SKM-1 (cell line): Measurements from ENCODE around the gene METTL13.

ENCODE experiments used
- DNase-seq: peaks from one replicate; lab custom pipeline; 2025; ENCODE audit not compliant: unreplicated experiment; lab: John Stamatoyannopoulos, UW

Gene METTL13

DNA sequence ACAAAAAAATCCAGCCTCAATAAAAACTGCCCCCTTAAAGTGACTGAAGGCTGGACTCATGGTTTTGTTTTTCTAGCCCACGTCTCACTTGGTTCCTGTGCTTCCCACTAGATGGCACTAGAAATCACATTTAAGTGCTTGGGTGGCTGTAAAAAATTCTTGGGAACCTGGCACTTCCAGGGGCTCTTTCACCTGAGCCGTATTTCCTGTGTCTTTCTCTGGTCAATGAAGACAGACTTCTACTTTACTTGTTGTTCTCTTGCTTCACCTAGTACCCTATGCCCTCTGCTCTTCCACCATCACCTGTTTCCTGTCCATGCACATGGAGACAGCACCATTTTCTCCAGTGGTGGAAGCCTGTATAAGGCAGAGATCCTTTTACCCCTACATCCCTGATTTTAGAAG, 20.0 kb downstream of the METTL13 start:
- peak; percentile 31 for DNase-seq

DNA sequence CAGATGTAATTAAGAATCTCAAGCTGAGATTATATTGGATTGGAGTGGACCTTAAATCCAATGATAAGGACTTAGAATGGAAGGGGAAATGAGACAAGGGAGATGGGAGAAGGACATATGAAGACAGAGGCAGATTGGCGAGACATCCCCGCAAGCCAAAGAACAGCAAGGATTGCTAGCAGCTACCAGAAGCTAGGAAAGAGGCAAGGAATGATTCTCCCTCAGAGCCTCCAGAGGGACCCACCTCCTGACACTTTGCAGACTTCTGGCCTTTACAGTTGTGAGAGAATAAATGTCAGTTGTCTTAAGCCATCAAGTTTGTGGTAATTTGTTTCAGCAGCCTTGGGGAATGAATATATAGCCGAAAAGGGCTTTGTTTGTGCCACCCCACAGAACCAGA, 20.7 kb downstream of the METTL13 start:
- no peak for DNase-seq

DNA sequence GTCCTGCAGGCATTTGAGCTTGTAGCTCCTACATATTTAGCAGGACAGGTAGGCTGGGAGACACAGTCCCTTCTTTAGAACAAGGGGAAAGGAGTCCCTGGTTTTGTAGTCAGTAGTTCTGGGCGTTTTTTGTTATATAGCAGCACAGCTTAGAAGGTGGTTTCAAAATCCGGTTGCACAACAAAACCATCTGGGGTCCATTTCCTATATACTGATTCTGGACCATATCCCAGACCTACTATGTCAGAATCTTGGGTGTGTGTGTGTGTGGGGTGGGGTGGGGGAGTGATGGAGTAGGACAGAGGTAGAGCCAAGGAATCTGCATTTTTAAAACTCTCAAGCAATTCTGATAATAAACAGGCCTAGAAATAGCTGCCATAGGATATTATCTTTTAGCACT, 21.6 kb downstream of the METTL13 start:
- DNase-seq = no peak

DNA sequence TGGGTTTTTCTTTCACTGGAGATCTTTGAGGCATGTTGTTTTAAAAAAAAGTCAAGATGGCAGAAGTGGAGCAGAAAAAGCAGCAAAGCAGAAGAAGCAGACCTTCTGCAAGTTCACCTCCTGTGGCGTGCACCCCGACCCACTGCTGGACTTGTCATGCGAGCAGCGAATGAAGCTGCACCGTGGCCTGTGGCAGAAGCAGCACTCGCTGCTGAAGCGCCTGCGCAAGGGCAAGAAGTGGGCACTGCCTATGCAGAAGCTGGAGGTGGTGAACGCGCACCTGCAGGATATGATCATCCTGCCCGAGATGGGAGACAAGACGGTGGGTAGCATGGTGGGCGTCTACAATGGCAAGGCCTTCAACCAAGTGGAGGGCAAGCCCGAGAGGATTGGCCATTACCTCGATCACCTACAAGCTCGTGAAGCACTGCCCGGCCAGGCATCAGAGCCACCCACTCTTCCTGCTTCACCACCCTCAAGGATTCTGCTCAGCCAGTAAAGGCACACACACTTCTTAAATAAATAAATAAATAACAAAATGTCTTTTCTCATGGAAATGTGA, 22.1 kb downstream of the METTL13 start:
- no peak for DNase-seq

DNA sequence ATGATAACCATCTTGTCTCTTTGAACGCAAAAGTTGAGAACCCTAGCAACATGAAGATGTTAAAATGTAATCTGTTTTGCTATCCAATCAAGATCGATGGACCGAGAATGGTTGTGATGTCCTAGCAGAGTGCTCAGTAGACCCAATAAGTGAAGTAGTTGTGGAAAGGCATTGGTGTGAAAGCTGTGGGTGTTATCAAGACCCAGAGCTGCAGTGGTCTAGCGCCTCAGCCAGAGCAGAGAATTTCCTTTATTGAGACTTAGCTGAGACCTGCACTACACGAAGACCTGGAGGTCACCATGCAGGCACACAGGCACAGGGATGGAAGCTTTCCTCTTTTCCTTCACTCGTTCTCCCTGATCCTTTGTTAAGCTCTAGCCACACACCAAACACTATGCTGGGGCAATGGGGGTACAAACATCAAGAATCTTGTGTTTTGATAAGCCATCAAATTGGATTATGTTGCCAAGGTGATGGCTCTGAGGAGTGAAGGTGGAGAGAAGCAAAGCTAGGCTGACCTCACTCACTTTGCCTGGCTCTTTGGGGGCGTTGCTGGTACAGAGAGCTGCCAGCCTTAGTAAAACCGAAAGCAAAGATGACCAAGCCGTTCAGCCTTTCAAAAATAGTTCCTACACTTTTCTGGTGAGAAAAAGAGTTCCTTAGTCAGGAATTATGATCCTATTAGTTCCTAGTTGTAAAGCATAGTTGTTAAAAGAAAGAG, 24.1 kb downstream of the METTL13 start:
- no peak for DNase-seq

DNA sequence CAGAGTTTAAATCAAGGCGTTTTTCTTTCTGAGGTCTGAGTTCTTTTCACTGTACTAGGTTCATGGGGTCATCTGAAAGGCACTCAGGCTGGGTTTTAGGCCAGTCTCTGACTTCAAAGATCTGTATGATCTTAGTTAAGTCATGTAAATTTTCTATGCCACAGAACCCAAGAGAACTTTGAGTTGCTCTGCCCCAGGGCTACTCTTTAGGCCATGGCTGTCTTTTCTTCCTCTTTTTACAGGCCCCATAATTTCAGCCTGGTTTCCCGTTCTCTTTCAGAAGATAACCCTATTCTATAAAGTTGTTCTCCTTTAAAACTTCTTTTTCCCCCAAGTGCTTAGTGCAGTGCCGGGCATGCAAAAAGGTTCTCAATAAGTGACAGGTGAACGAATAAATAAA, 26.1 kb downstream of the METTL13 start:
- no peak for DNase-seq

DNA sequence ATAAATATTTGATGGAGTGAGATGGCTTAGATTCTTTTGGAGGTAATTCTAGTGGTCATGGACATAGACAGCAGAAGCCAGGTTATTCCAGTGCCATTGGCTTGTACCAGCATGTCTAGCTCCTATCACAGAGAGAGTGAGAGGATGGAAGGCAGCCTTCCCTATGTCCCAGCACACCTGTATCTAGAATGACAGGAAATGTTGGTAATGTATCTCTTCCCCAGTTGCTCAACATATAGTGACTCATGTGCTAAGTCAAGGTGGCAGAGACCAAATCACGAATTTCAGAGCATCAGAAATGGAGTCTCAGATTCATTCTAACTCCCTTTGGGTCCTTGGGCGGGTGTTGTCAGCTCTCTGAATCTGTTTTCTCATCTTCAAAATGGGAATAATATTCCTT, 28.4 kb downstream of the METTL13 start:
- no peak for DNase-seq

DNA sequence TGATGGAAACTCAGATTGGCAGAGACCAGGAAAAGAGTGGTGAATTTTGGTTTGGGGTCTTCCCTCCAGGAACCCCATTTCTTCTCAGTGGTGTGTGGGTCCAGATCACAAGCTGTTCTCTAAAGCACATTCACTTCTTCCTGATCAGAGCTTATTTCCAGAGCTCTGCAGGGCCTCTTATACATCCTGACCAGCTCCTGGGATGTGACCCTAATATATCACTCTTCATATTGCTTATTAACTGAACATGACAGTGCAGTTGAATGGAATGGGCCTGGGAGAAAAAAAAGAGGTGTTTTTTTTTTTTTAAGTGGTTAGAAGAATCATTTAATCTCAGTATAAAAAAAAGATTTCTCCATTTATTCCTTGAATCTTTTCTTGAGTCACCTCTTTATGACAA, 30.2 kb downstream of the METTL13 start:
- DNase-seq = no peak

DNA sequence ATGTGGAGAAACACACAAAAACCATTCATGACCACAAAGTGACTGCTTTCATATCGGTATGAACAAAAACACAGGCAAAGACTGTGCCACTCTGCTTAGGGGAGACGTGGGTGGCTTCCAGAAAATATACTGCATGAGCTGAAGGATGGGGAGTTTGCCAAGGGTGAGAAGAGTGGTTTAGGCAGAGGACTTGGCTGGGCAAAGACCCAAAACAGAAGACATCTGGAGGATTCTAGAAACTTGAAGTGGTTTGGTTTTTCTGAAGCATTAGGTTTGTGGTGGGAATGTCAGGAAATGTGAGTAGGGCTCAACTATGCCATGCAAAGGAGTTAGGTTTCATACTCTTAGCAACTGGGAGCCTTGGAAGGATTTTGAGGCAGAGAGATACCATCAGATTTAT, 33.2 kb downstream of the METTL13 start:
- no peak for DNase-seq

DNA sequence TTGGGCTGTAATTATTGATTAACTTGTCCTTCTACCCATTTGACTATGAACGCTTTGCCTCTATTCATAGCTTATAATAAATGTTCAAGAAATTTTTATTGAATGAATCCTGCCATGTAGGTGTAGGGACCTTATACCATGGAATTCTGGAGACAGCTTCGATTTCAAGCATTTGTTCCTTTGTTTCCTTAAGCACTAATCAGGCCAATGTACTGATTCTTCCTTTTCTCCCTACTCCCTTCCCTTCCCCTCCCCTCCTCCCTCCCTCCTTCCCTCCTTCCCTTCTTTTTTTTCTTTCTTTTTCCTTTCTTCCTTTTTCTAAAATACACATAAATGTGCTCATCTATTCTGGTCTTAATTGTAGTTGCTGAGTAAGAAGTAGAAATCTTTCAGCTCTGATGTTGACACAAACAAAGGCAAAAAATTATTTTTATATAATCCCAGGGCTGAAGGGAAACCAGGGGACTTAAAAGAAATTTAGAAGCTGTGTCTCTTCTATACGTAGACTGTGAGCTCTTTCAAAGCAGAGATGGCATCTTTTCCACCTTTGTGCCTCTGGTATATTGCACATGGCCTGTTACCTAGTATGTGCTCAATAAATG, 34.9 kb downstream of the METTL13 start:
- no peak for DNase-seq

DNA sequence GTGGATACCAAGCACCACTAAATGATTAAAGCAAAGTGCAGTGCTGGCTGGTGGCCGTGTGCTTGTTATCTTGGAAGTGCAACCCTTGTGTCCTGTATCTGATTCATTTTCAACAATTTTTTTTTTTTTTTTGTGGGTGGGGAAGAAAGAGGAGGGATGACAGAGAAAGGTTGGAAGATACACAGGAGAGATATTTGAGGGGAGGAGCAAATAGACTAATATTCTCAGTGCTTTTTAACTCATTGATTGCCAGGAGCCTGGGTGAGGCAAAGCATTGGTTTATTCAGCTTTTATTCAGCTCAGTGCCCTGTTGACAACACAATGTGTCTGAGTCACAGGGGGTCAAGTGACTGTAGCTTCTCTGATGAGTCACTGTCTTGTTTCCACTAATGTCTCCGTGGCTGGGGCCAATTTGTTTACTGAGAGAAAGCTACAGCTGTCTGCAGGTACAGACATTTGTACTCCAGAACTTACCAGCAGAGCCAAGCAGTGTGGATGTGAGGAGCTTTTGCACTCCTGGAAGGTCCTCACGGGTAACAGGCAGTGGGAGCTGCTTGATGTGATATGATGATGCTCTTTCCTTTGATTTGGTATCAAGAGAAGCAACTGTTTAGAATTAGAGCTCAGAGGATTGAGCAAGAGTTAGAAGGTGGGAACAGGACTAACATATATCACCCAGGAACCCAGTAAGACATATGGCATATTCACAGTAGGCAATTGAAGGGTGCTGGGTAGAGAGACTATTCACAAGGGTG, 36.2 kb downstream of the METTL13 start:
- no peak for DNase-seq

DNA sequence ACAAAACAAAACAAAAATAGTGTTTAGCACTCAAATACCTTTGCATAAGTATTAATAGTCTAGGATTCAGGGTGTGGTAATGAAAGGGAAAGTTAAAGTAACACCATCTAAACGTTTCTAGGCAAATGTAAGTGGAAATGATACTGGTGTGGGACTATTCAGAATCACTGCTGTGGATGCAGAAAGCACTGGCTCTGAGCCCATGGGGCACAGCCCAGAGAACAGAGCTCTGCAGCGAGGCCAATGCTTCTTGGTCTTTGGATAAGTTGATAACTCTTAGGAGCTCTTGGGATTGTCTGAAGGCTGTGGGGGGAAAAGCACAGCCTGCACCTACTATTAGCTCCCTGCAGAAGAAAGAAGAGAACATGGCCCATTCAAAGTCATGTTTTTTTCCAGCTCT, 38.5 kb downstream of the METTL13 start:
- no peak for DNase-seq

DNA sequence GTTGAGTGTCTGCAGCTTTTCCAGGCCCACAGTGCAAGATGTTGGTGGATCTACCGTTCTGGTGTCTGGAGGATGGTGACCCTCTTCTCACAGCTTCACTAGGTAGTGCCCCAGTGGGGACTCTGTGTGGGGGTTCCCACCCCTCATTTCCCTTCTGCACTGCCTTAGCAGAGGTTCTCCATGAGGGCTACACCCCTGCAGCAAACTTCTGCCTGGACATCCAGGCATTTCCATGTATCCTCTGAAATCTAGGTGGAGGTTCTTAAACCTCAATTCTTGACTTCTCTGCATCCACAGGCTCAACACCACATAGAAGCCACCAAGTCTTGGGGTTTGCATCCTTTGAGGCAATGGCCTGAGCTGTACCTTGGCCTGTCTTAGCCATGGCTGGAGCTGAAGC, 45.5 kb downstream of the METTL13 start:
- DNase-seq = no peak

DNA sequence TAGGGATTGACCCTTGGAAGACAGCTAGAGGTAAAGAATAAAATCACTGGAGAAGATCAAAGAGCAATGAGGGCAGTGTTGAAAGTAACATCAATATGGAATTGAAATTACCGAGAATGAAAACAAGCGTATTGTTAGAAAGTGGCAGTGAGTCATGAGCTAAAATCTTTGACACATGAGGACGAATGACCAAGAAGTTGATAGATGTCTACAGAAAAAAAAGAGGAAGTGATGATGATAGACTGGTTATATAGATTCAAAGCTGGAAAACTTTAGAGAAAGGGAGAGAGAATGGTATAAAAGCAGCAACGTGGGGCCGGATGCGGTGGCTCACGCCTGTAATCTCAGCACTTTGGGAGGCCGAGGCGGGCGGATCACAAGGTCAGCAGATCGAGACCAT, 47.3 kb downstream of the METTL13 start:
- no peak for DNase-seq

DNA sequence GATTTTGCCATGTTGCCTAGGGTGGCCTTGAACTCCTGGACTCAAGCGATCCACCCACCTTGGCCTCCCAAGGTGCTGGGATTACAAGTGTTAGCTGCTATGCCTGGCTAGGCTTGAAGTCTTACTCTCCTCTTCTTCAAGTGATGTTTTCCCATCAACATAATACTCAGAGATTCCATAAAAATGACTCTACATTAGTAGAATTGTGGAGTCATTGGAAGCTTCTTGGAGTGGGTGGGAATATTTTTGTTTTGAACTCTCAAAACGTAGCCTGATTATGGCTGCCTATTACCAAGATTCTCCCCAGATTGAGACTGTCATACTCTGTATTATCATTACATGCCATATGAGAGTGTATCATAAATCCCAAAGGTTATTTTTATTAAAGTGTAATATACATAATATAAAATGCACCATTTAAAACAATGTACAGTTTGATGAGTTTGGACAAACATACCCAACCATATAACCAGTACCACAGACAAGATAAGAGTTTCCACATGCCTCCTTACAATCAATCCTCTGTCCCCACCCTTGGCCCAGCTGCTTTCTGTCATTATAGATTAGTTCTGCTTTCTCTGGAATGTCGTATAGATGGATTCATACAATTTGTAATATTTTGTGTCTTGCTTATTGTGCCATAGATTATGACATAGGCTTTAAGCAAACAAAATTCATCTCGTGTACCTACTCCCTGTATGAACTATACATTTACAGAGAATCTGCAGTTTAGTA, 51.8 kb downstream of the METTL13 start:
- DNase-seq = no peak

DNA sequence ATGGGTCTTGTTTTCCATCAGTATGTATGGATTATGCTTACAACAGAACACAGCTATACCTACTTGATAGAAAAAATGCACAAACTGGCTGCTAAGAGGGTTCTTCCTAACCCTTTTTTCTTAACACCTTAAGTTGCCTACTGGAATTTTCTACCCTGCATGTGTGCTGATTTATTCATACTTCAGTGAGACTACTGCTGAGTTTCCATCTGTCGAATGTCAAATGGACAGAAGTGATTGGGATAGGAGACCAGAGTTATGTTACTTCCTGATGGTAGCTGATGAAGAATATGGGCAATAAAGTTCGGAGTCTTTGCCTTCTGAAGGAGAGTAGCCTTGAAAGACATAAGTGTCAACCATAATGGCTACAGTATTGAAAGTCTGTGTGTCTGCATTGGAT, 53.4 kb downstream of the METTL13 start:
- no peak for DNase-seq

DNA sequence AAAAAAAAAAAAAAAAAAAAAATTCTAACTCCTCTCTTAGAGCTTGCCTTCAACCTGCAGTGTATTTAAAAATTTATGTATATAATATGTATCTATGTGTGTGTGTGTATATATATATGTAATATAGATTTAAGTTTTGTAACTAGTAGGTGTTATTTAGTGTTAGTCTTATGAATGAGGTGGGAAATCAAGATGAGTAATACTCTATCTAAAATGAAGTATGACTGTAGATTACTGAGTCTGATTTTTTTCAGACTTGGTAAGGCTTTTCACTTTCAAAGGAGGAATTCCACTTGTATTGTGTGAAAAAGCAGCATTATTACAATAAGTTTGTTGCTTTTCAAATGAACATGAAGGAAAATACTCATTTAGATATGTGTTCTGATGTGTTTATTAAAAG, 54.4 kb downstream of the METTL13 start:
- no peak for DNase-seq

DNA sequence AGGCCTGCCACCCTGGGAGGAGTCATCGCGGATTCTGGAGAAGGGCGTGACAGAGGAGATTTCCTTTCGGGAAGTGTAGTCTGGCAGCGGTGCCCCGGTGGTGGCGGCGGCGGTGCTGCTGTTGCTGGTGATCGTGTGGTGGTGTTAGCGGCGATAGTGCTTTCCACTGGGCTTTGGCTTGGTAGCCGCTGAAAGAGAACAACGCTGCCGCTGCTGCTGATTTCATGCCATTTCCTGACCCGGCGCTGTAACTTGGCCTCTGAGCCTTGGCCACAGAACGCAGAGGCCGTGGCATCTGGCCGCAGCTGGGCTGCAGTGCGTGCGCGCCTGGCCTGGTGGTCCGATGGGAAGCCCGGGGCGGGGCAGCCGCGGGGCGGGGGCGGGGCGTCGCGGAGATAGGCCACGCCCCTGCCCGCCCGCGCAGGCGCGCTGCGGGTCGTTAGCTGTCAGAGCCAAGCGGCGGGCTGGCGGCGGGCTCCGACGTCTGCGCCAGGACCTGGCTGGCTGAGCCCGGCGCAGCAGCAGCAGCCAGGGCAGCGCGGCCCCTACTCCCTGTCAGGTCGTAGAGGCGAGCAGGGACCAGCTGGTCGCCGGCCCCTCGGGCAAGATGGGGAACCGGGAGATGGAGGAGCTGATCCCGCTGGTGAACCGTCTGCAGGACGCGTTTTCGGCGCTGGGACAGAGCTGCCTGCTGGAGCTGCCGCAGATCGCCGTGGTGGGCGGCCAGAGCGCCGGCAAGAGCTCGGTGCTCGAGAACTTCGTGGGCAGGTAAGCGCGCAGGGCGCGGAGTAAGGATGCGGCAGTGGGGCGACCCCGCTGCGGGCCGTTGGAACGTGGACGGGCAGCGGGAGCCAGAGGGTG, 59.8 kb downstream of the METTL13 start, which contains the start of gene DNM3:
DNM3 (plus strand) TSS at position 449 of the 861 bp plus-strand sequence; CDS start at position 608, 159 bp downstream.
- peak; percentile 60 for DNase-seq

DNA sequence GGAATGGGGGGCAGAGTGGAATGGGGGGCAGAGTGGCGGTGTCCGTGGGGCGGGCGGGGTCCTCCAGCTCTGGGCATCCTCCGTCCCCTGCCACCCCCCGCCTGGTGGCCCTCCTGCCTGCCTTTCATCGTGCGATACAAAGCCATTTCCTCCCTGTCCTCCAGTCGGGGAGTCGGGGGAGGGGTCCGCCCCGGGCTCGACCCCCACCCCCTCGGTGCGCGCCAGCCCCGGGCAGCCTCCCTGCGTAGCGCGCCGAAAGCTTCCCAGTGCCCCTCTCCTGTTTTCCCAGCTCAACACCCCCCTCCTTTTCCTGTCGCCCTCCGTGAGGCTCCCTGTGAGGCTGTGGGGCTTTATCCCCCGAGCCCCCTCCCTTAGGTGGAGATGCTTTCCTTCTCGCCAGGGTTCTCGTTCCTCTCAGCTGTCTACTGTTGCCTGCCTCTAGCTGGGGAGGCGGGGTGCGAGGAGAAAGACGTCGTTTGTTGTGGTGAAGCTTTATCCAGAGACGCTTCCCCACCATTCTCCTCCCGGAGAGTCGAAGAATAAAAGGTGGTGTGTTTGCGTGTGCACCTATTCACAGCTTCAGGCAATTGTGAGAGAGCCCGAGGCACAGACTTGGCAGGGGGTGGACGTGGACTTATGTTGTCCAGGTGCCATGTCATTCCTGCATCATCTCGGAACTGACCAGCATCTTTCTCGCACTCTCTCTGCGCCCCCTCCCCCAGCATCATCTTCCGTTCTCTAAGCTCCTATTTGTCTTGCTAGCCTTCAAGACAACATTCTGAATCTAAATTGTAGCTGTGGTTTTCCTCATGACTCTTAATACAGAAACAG, 60.7 kb downstream of the METTL13 start:
- DNase-seq = no peak
